Stimulated activated CD4-positive, alpha-beta T cell treated with anti-CD3 and anti-CD28 coated beads, TNF-alpha, amount 100 ng/mL, for 24 hours (primary cell): ENCODE measurements around the gene USF2.
"Not testable (repeated sequence)": the region's sequence is repeated elsewhere in the genome, so short reads cannot be mapped to it uniquely, and the experiment has no call there.

Experiments
- DNase-seq, 3 experiments: peaks; one replicate each; pipeline ENCODE4 v3.0.0-alpha.2; 2020; ENCODE audit warnings: low read depth in 3 of 3

The USF2 gene

GRCh38 chr19:35284153-35285094, 15.7 kb downstream of the USF2 start:
- no peak for DNase-seq

DNA sequence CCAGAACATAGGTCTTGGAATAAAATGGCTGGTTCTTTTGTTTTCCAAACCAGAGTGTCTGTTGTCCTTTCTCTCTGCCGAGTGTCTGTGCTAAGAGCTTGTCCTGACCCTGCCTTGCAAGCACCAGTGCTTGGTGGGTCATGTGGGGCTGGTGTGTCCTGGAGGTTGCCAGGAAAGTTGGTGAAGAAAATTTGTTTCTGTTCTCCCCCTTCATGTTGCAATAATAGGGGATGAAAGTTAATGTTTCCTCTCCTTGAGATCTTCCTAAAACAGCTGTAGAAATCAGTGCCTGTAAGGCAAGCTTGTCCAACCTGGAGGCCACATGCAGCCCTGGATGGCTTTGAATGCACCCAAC, 16.3 kb downstream of the USF2 start:
- DNase-seq: no peak

GRCh38 chr19:35285465-35285864, 16.7 kb downstream of the USF2 start:
- not testable (repeated sequence) for DNase-seq

GRCh38 chr19:35286101-35286500, 17.3 kb downstream of the USF2 start:
- not testable (repeated sequence) for DNase-seq

GRCh38 chr19:35287713-35288112, 19.0 kb downstream of the USF2 start:
- no peak for DNase-seq

GRCh38 chr19:35288331-35288730, 19.6 kb downstream of the USF2 start:
- DNase-seq: no peak

DNA sequence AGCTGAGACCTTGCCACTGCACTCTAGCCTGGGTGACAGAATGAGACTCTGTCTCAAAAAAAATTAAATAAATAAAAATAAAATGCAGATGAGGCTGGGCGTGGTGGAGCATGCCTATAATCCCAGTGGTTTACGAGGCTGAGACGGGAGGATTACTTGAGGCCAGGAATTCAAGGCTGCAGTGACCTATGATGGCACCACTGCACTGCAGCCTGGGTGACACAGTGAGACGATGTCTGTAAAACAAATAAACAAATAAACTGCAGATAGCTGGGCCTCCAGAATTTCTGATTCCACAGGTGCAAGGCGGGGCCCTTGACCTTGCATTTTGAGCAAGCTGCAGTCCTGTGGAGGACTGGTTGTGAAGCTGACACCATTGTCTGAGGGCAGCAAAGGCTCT, 20.1 kb downstream of the USF2 start:
- no peak for DNase-seq

GRCh38 chr19:35290381-35291127, 21.8 kb downstream of the USF2 start:
- DNase-seq: no peak

DNA sequence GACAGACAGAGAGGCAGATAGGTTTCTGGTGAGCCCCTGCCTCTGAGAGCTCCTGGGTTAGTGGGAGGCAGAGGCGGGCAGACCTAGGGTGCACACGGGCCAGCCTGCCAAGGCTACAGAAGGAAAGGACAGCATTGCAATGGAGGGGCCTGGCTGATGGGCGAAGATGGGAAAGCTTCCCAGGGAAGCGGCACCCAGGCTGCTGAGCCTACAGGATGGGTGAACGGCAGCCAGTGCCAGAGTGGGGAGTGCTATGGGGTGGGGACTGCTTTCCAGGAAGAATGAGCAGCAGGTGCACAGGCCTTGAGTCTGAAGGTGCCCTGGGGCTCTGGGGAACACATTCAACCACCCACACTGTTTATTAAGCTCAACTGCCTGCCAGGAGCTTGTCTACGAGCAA, 22.5 kb downstream of the USF2 start:
- DNase-seq: no peak

GRCh38 chr19:35291916-35292315, 23.2 kb downstream of the USF2 start, which contains the start of gene MAG:
Gene MAG (plus strand): TSS chr19:35292161. CDS start chr19:35295409, 3,248 bp downstream.
- no peak for DNase-seq

- DNase-seq: no peak
These were observed 23.9 kb downstream of the USF2 start for GRCh38 chr19:35292421-35293362.

DNA sequence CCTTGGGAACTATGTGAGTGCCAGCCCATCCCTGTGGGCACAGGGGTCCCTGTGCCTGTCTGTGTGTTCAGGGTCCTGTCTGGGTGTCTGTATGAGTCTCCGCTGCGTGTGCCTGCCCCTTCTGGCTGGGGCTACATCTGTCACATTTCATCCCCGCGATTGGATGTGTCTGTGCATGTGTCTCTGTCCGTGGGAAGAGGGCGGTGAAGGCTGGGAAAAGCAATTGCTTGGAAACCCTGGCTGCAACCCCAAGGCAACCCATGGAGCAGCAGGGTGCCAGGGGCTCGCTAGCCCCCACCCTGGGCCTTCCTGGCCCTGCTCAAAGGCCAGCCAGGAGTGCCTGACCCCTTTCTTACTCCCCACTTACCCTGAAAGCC, 24.6 kb downstream of the USF2 start:
- DNase-seq: no peak

DNA sequence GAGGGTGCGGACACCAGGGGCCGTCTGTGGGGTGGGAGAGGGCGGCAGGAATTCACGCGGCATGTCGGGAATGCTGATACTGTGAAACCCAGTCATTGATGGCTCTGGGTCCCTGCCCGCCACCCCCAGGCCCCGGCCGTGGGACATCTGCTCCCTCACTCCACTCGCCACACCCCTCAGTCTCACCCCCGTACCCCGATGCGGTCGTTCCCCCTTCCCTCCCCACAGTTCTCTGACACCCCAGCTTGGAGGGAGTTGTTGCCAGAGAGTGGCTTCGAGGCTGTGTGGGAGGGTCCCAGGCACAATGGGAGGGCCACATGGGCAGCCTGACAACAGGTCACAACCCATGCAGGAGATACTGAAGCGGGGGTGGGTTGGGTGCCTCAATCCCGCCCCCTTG, 25.0 kb downstream of the USF2 start:
- no peak for DNase-seq

DNA sequence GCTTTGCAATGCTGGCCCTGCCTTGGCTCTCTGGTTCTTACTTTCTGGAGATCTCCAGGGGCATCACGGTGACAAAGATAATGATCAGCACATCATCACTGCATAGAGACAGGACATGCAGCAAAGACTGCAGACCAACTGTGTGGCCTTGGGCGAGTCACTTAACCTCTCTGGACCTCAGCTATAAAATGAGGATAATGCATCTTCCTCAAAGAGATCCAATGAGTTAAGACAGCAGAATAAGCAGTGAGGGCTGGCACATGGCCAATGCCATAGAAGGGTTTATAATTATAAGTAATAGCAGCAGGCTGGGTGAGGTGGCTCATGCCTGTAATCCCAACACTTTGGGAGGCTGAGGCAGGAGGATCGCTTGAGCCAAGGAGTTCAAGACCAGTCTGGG, 25.6 kb downstream of the USF2 start:
- no peak for DNase-seq

- no peak for DNase-seq
These were observed 26.4 kb downstream of the USF2 start for GRCh38 chr19:35294859-35295791.

GRCh38 chr19:35295792-35296462, 27.2 kb downstream of the USF2 start:
- DNase-seq: no peak

- no peak for DNase-seq
These were observed 28.1 kb downstream of the USF2 start for GRCh38 chr19:35296644-35297514.

- DNase-seq: no peak
These were observed 28.7 kb downstream of the USF2 start for GRCh38 chr19:35297515-35297848.

DNA sequence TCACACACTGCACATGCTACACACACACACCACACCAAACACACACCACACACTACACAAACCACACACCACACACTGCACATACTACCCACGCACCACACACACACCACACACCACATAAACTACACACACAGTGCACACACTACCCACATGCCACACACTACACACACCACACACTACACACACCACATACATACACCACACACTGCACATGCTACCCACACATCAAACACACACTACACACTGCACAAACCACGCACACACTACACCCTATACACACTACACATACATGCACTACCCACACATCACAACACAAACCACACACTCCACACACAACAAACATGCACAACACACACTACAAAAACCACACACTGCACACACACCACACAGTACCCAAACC, 29.2 kb downstream of the USF2 start:
- no peak for DNase-seq
